ENCODE measurements around the gene RRP15. TPM values are rescaled to one million over a fixed set of nuclear protein-coding genes. Genes with fewer than 3 reads are reported as not detected.

Gene RRP15
- total and polyA plus RNA-seq, 2 of the 8 experiments (the other 6 are each of a cell fraction or from before 2014, with no cell fraction given): 3.7 to 52.8 TPM

- no peak overlapping the region for H3K27ac ChIP-seq (ENCODE audit: low read depth, low read length)
- H2BK12ac ChIP-seq (ENCODE audit: low read depth, low read length): no peak overlapping the region
- H2BK20ac ChIP-seq (ENCODE audit: low read length): no peak overlapping the region
- no peak overlapping the region for H3K14ac ChIP-seq (ENCODE audit: insufficient read length)
- H2AK5ac ChIP-seq (ENCODE audit: low read depth, low read length): no peak overlapping the region
- no peaks in the 10 kb centered on the region for H3K4me1 ChIP-seq (replicated peaks in 1 of 4; ENCODE audit: control insufficient read depth in 3 of 4, insufficient read depth in 4 of 4, low read length in 3 of 4)
- H4K91ac ChIP-seq (replicated peaks; ENCODE audit: insufficient read length, low read length): no peak overlapping the region
- no peak overlapping the region for H2AFZ ChIP-seq (ENCODE audit: low read length)
- no peak overlapping the region for H3K56ac ChIP-seq (replicated peaks; ENCODE audit: insufficient read length, low read depth, low read length)
- no peak overlapping the region for H2BK5ac ChIP-seq (ENCODE audit: low read depth, low read length)
- DNase-seq (ENCODE audit: low read depth in 1 of 2, low spot score in 2 of 2) (no peak), FAIRE-seq (no peak)
- no peaks in the 10 kb centered on the region for H3K9me3 ChIP-seq (ENCODE audit: insufficient read depth in 2 of 2, low read depth in 1 of 2, low read length in 1 of 2)
- no peaks in the 10 kb centered on the region for H3K36me3 ChIP-seq (ENCODE audit: control insufficient read depth in 2 of 4, insufficient read depth in 4 of 4, low read length in 3 of 4)
- no peak overlapping the region for H3K18ac ChIP-seq (ENCODE audit: extremely low read depth, low read length)
- H3K9ac ChIP-seq (replicated peaks in 1 of 4; ENCODE audit: extremely low read depth in 1 of 4, low read depth in 3 of 4, low read length in 3 of 4): no peak overlapping the region
- no peaks in the 10 kb centered on the region for H3K79me2 ChIP-seq (ENCODE audit: control insufficient read depth in 1 of 2, insufficient read depth in 2 of 2, low read length in 2 of 2)
- no peak overlapping the region for H3K4me3 ChIP-seq (ENCODE audit: extremely low read depth in 1 of 4, insufficient read depth in 2 of 4, low read depth in 3 of 4, low read length in 4 of 4)
- H2BK15ac ChIP-seq (ENCODE audit: low read length): no peak overlapping the region
- H3K79me1 ChIP-seq (ENCODE audit: low read depth, low read length): no peaks in the 10 kb centered on the region
- no peaks in the 10 kb centered on the region for H4K20me1 ChIP-seq (replicated peaks in 1 of 2; ENCODE audit: control insufficient read depth in 1 of 2, insufficient read depth in 2 of 2, low read length in 2 of 2)
- H3K4me2 ChIP-seq (ENCODE audit: insufficient read depth in 1 of 2, low read depth in 2 of 2, low read length in 2 of 2): no peak overlapping the region
- no peak overlapping the region for H4K5ac ChIP-seq (ENCODE audit: insufficient read length, low read depth, low read length)
- H2BK120ac ChIP-seq (replicated peaks; ENCODE audit: low read depth, low read length): no peak overlapping the region
- H3K23ac ChIP-seq (ENCODE audit: insufficient read length): no peak overlapping the region
- H3K4ac ChIP-seq (replicated peaks; ENCODE audit: insufficient read length, low read depth, low read length): no peak overlapping the region
- POLR2A ChIA-PET (ENCODE audit: partially characterized antibody): no interaction called here
- no peaks in the 10 kb centered on the region for H3K27me3 ChIP-seq (replicated peaks in 1 of 4; ENCODE audit: control insufficient read depth in 3 of 4, extremely low read depth in 1 of 4, insufficient read depth in 3 of 4, low read length in 3 of 4)
- CTCF ChIA-PET (ENCODE audit: partially characterized antibody): interaction anchor here (0.9 to 1.3 kb wide), 4 partner anchors 10 to 42 kb away, joined by 3 read pairs; no protein-coding TSS in a partner anchor
- H4K8ac ChIP-seq (ENCODE audit: extremely low read depth, insufficient read depth, low read length): no peak overlapping the region
- 89% methylated on average over 2 of the region's 2 CpGs; no CpG with 5 or more reads in 1 of the 2 experiments for WGBS, 2 experiments (ENCODE audit: extremely low coverage in 1 of 2, insufficient coverage in 1 of 2, insufficient read length in 1 of 2, insufficient replicate concordance in 2 of 2, low coverage in 1 of 2, low lambda C conversion rate in 2 of 2, missing lambda C conversion rate in 1 of 2)
- H3K23me2 ChIP-seq (ENCODE audit: low read depth, low read length): no peaks in the 10 kb centered on the region
- TF ChIP-seq MAFK (IDR thresholded peaks at IDR 0.05; ENCODE audit: low read depth, low read length) (no peak), SUZ12 (IDR thresholded peaks at IDR 0.05; ENCODE audit: low read length) (no peak), SP1 (IDR thresholded peaks at IDR 0.05; ENCODE audit: low read depth, low read length) (no peak), TAF7 (optimal IDR thresholded peaks at IDR 0.05; ENCODE audit: borderline replicate concordance, low read depth, low read length) (no peak), TAF1 (IDR thresholded peaks at IDR 0.05; ENCODE audit: low read depth, low read length) (no peak), TCF12 (IDR thresholded peaks at IDR 0.05; ENCODE audit: low read depth, low read length) (no peak), USF2 (IDR thresholded peaks at IDR 0.05; ENCODE audit: low read length) (no peak), ATF2 (IDR thresholded peaks at IDR 0.05; ENCODE audit: low read length) (no peak), HDAC2 (IDR thresholded peaks at IDR 0.05; ENCODE audit: borderline replicate concordance in 1 of 2, low read depth in 2 of 2, low read length in 2 of 2) (no peak), CBX8 (IDR thresholded peaks at IDR 0.05; ENCODE audit: borderline replicate concordance, low read depth, low read length) (no peak), POU5F1 (IDR thresholded peaks at IDR 0.05; ENCODE audit: low read depth, low read length) (no peak), RBBP5 (IDR thresholded peaks at IDR 0.05; ENCODE audit: borderline replicate concordance, low read depth, low read length) (no peak)
Measured at GRCh38 chr1:218262259-218262658, 22.8 kb upstream of the RRP15 start.

Measured in H1 (cell line).